ENCODE measurements around the gene KRABD2.

The KRABD2 gene

DNA sequence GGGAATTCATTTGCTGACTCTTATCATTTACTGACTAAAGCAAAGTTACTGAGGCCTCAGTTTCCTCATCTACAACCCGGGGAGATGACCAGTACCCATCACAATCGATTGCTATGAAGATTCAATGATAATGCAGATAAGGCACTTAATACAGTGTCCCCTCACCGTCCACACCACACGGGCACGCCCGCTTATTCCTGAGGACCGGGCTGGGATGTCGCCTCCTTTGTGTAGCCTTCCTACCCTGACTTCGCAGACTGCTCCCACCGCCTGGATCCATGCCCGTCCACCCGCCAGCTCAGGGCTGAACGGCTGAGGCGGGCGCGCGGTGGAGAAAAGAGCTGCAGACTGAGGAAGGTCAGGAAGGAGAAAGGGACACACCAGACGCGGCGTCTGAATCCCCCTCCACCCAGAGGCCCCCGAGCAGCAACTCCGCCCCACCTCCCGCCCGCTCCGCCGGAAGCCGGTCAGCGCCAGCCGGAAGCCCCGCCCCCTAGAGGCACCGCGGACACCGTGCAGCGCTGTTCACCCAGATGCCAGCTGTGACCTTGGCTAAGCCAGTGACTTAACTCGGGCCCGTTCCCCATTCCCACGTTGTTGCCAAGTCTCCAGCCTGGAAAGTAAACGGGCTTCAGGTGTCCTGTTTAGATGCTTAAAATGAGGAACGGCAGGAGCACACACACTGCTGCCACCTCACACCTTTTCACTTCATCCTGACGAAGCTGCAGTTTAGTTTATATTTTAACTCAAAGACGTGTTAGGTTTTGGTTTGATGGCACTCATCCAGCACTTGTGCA lies at the start of gene KRABD2:
TSS of gene KRABD2 (minus strand) at position 434 of the 797 bp plus-strand sequence.
- peak; percentile 92 for DNase-seq
- H3K4me3 ChIP-seq: peak within 1 kb of the TSS; percentile 92
- H3K4me1 ChIP-seq: peaks cover 66% of the 10 kb centered on the region
- peak within 1 kb of the TSS; percentile 98 for H3K27ac ChIP-seq (replicated peaks)
- H3K9me3 ChIP-seq (replicated peaks): no peaks in the 10 kb centered on the region
- no peaks in the 10 kb centered on the region for H3K27me3 ChIP-seq (ENCODE audit: low read depth)
- TF ChIP-seq, protein P1, sequence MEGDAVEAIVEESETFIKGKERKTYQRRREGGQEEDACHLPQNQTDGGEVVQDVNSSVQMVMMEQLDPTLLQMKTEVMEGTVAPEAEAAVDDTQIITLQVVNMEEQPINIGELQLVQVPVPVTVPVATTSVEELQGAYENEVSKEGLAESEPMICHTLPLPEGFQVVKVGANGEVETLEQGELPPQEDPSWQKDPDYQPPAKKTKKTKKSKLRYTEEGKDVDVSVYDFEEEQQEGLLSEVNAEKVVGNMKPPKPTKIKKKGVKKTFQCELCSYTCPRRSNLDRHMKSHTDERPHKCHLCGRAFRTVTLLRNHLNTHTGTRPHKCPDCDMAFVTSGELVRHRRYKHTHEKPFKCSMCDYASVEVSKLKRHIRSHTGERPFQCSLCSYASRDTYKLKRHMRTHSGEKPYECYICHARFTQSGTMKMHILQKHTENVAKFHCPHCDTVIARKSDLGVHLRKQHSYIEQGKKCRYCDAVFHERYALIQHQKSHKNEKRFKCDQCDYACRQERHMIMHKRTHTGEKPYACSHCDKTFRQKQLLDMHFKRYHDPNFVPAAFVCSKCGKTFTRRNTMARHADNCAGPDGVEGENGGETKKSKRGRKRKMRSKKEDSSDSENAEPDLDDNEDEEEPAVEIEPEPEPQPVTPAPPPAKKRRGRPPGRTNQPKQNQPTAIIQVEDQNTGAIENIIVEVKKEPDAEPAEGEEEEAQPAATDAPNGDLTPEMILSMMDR (IDR thresholded peaks at IDR 0.05; ENCODE audit: borderline replicate concordance): peak; percentile 75
- peaks cover 50% of the 10 kb centered on the region for H3K36me3 ChIP-seq
- intact Hi-C loops (cut with micrococcal nuclease): no loop called here

DNA sequence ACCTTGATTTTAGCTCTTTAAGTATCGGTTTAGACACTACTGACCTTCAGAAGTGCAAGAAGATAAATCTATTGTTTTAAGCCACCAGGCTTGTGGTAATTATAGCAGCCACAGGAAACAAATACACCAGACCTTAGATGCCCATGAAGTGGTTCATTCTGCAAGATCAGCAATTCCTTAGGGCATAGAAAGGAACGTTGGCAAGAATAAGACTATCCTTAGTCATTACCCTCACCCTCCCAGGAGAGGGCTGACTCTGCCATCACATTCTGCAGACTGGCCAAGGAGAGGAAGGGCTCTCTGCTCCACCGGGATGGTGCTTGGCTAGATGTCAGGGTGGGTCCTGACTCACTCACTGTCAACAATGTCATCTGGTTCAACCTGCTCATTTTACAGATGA lies 45.1 kb upstream of the KRABD2 start:
- no peaks in the 10 kb centered on the region for H3K27me3 ChIP-seq (ENCODE audit: low read depth)
- TF ChIP-seq, protein P1 (IDR thresholded peaks at IDR 0.05; ENCODE audit: borderline replicate concordance): no peak
- H3K36me3 ChIP-seq: no peaks in the 10 kb centered on the region
- H3K4me3 ChIP-seq: no peak overlapping the region
- peaks cover 7% of the 10 kb centered on the region for H3K9me3 ChIP-seq (replicated peaks)
- DNase-seq: no peak
- H3K27ac ChIP-seq (replicated peaks): no peak overlapping the region
- H3K4me1 ChIP-seq: peaks cover 17% of the 10 kb centered on the region
- intact Hi-C loops (cut with micrococcal nuclease): no loop called here

DNA sequence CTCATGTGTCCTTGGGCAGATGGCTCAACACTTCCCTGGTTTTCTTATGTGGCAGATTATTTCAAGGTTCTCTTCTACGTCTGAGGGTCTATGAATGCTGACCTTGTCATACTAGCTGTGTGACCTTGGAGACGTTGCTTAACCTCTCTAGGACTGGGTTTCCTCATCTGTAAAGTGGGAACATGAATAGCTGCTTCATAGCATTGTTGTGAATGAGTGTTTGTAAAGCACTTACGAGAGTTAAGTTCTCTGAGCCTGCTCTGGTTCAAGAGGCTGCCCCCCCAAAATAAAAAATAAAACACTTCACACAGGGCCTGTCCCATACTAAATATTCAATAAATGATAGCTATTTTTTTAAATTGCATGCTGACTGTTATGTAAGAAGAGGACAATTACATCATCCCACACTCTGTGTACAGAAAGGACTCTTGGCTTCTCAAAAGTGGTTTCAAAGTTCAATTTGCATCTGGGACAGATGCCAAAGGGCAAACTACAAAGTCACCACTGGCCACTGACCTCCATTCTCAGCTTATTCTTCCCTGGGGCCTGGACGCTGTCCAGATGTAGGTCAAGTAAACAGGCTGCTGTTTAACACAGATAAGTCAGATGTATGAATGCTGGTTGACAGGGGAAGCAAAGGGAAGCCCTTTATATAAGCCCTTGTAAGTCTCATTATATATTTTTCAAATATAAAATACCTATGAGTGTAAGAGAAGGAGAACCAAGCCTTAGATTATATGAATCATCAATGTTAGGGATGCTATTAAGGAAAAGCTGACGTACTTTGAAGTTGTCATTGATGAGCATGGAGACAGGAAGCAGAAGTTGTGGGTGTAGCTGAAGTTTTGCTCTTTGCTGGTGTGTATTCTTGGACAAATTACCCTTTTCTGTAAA lies 43.8 kb upstream of the KRABD2 start:
- DNase-seq: peak; percentile 47
- H3K4me1 ChIP-seq: peaks cover 17% of the 10 kb centered on the region
- peaks cover 7% of the 10 kb centered on the region for H3K9me3 ChIP-seq (replicated peaks)
- intact Hi-C loops (cut with micrococcal nuclease): no loop called here
- no peak overlapping the region for H3K4me3 ChIP-seq
- peaks cover 9% of the 10 kb centered on the region for H3K27me3 ChIP-seq (ENCODE audit: low read depth)
- no peaks in the 10 kb centered on the region for H3K36me3 ChIP-seq
- peak overlapping the region; percentile 63 for H3K27ac ChIP-seq (replicated peaks)
- TF ChIP-seq, protein P1 (IDR thresholded peaks at IDR 0.05; ENCODE audit: borderline replicate concordance): no peak

DNA sequence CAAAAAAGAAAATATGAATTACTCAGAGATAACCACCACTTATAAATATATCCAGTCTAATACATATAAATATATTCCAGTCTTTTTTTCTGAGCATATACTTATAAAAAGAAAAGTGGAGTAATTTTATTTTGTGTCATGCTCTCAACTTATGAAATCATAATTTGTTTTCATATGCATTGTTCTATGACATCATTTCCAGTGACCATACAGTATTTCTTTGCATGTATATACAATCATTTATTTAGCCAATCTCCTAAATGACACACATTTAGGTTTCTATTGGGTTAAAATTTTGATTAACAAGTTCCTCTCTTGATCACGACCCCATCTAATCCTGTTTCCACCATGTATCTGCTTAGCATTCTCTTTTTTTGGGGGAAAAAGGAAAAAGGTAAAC lies 42.8 kb upstream of the KRABD2 start:
- intact Hi-C loops (cut with micrococcal nuclease): loop anchor here (10.0 kb wide), 1 partner anchor 325 kb away; the partner anchor contains the start of gene CCDC42
- H3K27me3 ChIP-seq (ENCODE audit: low read depth): peaks cover 11% of the 10 kb centered on the region

DNA sequence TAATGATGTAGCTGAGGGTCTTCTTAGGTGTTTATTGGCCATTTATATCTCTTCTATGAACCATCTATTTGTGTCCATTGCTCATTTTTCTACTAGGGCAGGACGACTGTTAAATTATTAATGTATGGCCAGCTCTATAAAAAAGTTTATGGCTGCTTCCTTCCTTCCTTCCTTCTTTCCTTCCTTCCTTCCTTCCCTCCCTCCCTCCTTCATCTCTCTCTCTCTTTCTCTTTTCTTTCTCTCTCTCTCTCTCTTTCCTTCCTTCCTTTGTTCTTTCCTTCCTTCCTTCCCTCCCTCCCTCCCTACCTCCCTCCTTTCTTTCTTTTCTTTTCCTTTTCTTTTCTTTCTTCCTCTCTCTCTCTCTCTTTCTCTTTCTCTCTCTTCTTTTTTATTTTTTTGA lies 42.0 kb upstream of the KRABD2 start:
- Histone ChIP-seq H3K4me1 (peaks cover 17% of the 10 kb centered on the region), H3K27me3 (ENCODE audit: low read depth) (peaks cover 11% of the 10 kb centered on the region), H3K4me3 (no peak overlapping the region), H3K36me3 (no peaks in the 10 kb centered on the region), H3K27ac (replicated peaks) (no peak overlapping the region), H3K9me3 (replicated peaks) (no peaks in the 10 kb centered on the region)
- TF ChIP-seq, protein P1 (IDR thresholded peaks at IDR 0.05; ENCODE audit: borderline replicate concordance): no peak
- intact Hi-C loops (cut with micrococcal nuclease): loop anchor here (10.0 kb wide), 1 partner anchor 326 kb away; the partner anchor contains the start of gene CCDC42
- DNase-seq: no peak

More for the DNA sequence above, 42.8 kb upstream of the KRABD2 start:
- TF ChIP-seq, protein P1 (IDR thresholded peaks at IDR 0.05; ENCODE audit: borderline replicate concordance): no peak
- no peak for DNase-seq
- Histone ChIP-seq H3K36me3 (no peaks in the 10 kb centered on the region), H3K27ac (replicated peaks) (no peak overlapping the region), H3K4me1 (peaks cover 17% of the 10 kb centered on the region), H3K9me3 (replicated peaks) (peaks cover 6% of the 10 kb centered on the region), H3K4me3 (no peak overlapping the region)

Data from left ventricle myocardium inferior (tissue), 1 donor.